Measurements from ENCODE around the gene FRAT1.

- TF ChIP-seq CTCF (IDR thresholded peaks at IDR 0.05) (no peak), POLR2A (IDR thresholded peaks at IDR 0.05; ENCODE audit: low read depth) (no peak)
Measured at GRCh38 chr10:97321032-97321803, 2.1 kb downstream of the FRAT1 start.
